ENCODE results near the gene ARHGAP26.

GRCh38 chr5:143117821-143118220, 347.6 kb downstream of the ARHGAP26 start:
- TF ChIP-seq CTCF (conservative IDR thresholded peaks at IDR 0.05; ENCODE audit: low read depth in 2 of 2) (no peak), EZH2phosphoT487 (IDR thresholded peaks at IDR 0.05; ENCODE audit: unreplicated experiment) (no peak), POLR2AphosphoS5 (IDR thresholded peaks at IDR 0.05; ENCODE audit: low read depth) (no peak), EZH2 (IDR thresholded peaks at IDR 0.05; ENCODE audit: low read depth, unreplicated experiment) (no peak), REST (IDR thresholded peaks at IDR 0.05; ENCODE audit: unreplicated experiment) (no peak), CREB1 (CRISPR knock-in tag; IDR thresholded peaks at IDR 0.05; ENCODE audit: low read depth) (no peak), ZNF114 (CRISPR knock-in tag; IDR thresholded peaks at IDR 0.05) (no peak)

Measured in GM23338 (cell line).